IMR-90 (cell line): Measurements from ENCODE around the gene AGT. TPM values are rescaled to one million over a fixed set of nuclear protein-coding genes. Genes with fewer than 3 reads are reported as not detected.

Experiments used
- ATAC-seq: fragments of 200-7000 bp; cut with Tn5 transposase; 2 replicates; pipeline ENCODE4 v1.9.1; 2020; ENCODE audit warnings: low read depth, mild to moderate bottlenecking, moderate library complexity
- Bru-seq: library from RNA; stranded (reverse); fragments of 400-500 nt; gene quantifications from one replicate; lab custom pipeline; 2021; lab: Mats Ljungman, UMichigan
- BruChase-seq, 2 experiments: library from RNA; stranded (reverse); fragments of 400-500 nt; gene quantifications; one replicate each; lab custom pipeline; 2021; lab: Mats Ljungman, UMichigan
- BruUV-seq: library from RNA; stranded (reverse); fragments of 400-500 nt; replicated peaks from 2 replicates; lab custom pipeline; 2021; lab: Mats Ljungman, UMichigan
- CTCF ChIA-PET: fragments of 300-600 bp; formaldehyde crosslinking; extraction: SDS; loops from one replicate; lab custom pipeline; 2021; ENCODE audit warnings: antibody characterized with exemption; lab: Yijun Ruan, JAX
- POLR2A ChIA-PET: fragments of 300-600 bp; sonication (Branson Sonifier 250); formaldehyde crosslinking; loops from one replicate; lab custom pipeline; 2022; ENCODE audit warnings: antibody characterized with exemption; ENCODE audit not compliant: unreplicated experiment; lab: Charles Lee
- DNase-seq: peaks from one replicate; pipeline ENCODE4 v3.0.0; 2013
- H2AFZ ChIP-seq: replicated peaks from 2 replicates; pipeline ENCODE3; 2013; ENCODE audit warnings: low read length, mild to moderate bottlenecking; ENCODE audit not compliant: poor library complexity
- H2AK5ac ChIP-seq: 2 replicates; pipeline ENCODE4 v1.6.1; 2013; ENCODE audit warnings: low read depth, low read length, inconsistent platforms
- H2AK9ac ChIP-seq: replicated peaks from 2 replicates; pipeline ENCODE3; 2013; ENCODE audit warnings: mild to moderate bottlenecking, low read depth, low read length, moderate library complexity; ENCODE audit not compliant: poor library complexity
- H2BK120ac ChIP-seq: 2 replicates; pipeline ENCODE4 v1.6.1; 2013; ENCODE audit warnings: low read depth, low read length, inconsistent platforms
- H2BK15ac ChIP-seq: 3 replicates; pipeline ENCODE4 v1.6.1; 2013; ENCODE audit warnings: low read depth, low read length, inconsistent platforms
- H2BK20ac ChIP-seq: 2 replicates; pipeline ENCODE4 v1.6.1; 2013; ENCODE audit warnings: low read depth, mild to moderate bottlenecking, inconsistent platforms, low read length, moderate library complexity
- H2BK5ac ChIP-seq: 2 replicates; pipeline ENCODE4 v1.6.1; 2013; ENCODE audit warnings: mild to moderate bottlenecking, low read depth, low read length, inconsistent platforms; ENCODE audit not compliant: poor library complexity, severe bottlenecking
- H3K14ac ChIP-seq: replicated peaks from 2 replicates; pipeline ENCODE4 v1.6.1; 2013; ENCODE audit warnings: low read depth, low read length, inconsistent platforms
- H3K18ac ChIP-seq: 2 replicates; pipeline ENCODE4 v1.6.1; 2013; ENCODE audit warnings: low read depth, low read length, control low read depth
- H3K23ac ChIP-seq: 2 replicates; pipeline ENCODE4 v1.6.1; 2013; ENCODE audit warnings: low read depth, low read length, inconsistent platforms
- H3K27ac ChIP-seq: 2 replicates; pipeline ENCODE4 v1.5.1; 2013; ENCODE audit warnings: mild to moderate bottlenecking, control low read depth, low read length; ENCODE audit not compliant: insufficient read depth
- H3K27me3 ChIP-seq: 2 replicates; pipeline ENCODE4 v1.6.1; 2013; ENCODE audit warnings: low read length; ENCODE audit not compliant: control insufficient read depth, insufficient read depth
- H3K36me3 ChIP-seq: 2 replicates; pipeline ENCODE4 v1.6.1; 2013; ENCODE audit warnings: low read length, mixed read lengths; ENCODE audit not compliant: control insufficient read depth, insufficient read depth
- H3K4ac ChIP-seq: 2 replicates; pipeline ENCODE4 v1.6.1; 2013; ENCODE audit warnings: low read depth, low read length, inconsistent platforms
- H3K4me1 ChIP-seq: 2 replicates; pipeline ENCODE4 v1.6.1; 2013; ENCODE audit warnings: low read length, mixed read lengths; ENCODE audit not compliant: control insufficient read depth, insufficient read depth
- H3K4me2 ChIP-seq: 2 replicates; pipeline ENCODE4 v1.6.1; 2013; ENCODE audit warnings: low read depth, mild to moderate bottlenecking, control low read depth, low read length, moderate library complexity
- H3K4me3 ChIP-seq: 2 replicates; pipeline ENCODE4 v1.5.1; 2013; ENCODE audit warnings: low read depth, mild to moderate bottlenecking, control low read depth, low read length, moderate library complexity; ENCODE audit not compliant: insufficient read depth
- H3K56ac ChIP-seq: 2 replicates; pipeline ENCODE4 v1.6.1; 2013; ENCODE audit warnings: low read length, inconsistent platforms; ENCODE audit not compliant: insufficient read depth; ENCODE audit errors: extremely low read depth
- H3K79me1 ChIP-seq, 2 experiments: 2 replicates each; pipeline ENCODE4 v1.6.1; 2013; ENCODE audit warnings: low read length in 2 of 2, inconsistent platforms in 1 of 2, low read depth in 1 of 2
- H3K9ac ChIP-seq: 2 replicates; pipeline ENCODE4 v1.6.1; 2013; ENCODE audit warnings: low read depth, low read length, control low read depth
- H3K9me1 ChIP-seq: 2 replicates; pipeline ENCODE4 v1.6.1; 2013; ENCODE audit warnings: low read length, inconsistent platforms; ENCODE audit not compliant: insufficient read depth
- H3K9me3 ChIP-seq: 2 replicates; pipeline ENCODE4 v1.6.1; 2013; ENCODE audit warnings: low read length; ENCODE audit not compliant: control insufficient read depth, insufficient read depth
- H4K20me1 ChIP-seq: 2 replicates; pipeline ENCODE4 v1.6.1; 2013; ENCODE audit warnings: low read length, inconsistent platforms; ENCODE audit not compliant: insufficient read depth
- H4K5ac ChIP-seq: 2 replicates; pipeline ENCODE4 v1.6.1; 2013; ENCODE audit warnings: mild to moderate bottlenecking, low read depth, low read length, control low read depth
- H4K8ac ChIP-seq, 2 experiments: 2 replicates each; pipeline ENCODE4 v1.6.1; 2013; ENCODE audit warnings: low read depth in 2 of 2, low read length in 2 of 2, control low read depth in 1 of 2, inconsistent platforms in 1 of 2
- H4K91ac ChIP-seq: 2 replicates; pipeline ENCODE4 v1.6.1; 2013; ENCODE audit warnings: low read depth, low read length, inconsistent platforms; ENCODE audit not compliant: insufficient read depth
- BHLHE40 ChIP-seq: fragments of 150-350 bp; IDR thresholded peaks from 2 replicates; pipeline ENCODE4 v1.6.1; 2016; ENCODE audit warnings: mild to moderate bottlenecking, low read depth, low read length
- CEBPB ChIP-seq: IDR thresholded peaks from 2 replicates; pipeline ENCODE4 v1.6.1; 2012; ENCODE audit warnings: low read depth, low read length, improper control_type of control experiment
- MAZ ChIP-seq: IDR thresholded peaks from 2 replicates; pipeline ENCODE4 v1.6.1; 2012; ENCODE audit warnings: low read depth, mild to moderate bottlenecking, low read length, improper control_type of control experiment, moderate library complexity, borderline replicate concordance
- NFE2L2 ChIP-seq: fragments of 150-350 bp; IDR thresholded peaks from 2 replicates; pipeline ENCODE4 v1.6.1; 2016; ENCODE audit warnings: low read depth, mild to moderate bottlenecking, low read length
- SMC3 ChIP-seq: fragments of 150-350 bp; IDR thresholded peaks from 2 replicates; pipeline ENCODE4 v1.6.1; 2016; ENCODE audit warnings: low read depth, mild to moderate bottlenecking, antibody characterized with exemption, low read length, moderate library complexity
- USF2 ChIP-seq: fragments of 150-350 bp; IDR thresholded peaks from 2 replicates; pipeline ENCODE4 v1.6.1; 2017; ENCODE audit warnings: mild to moderate bottlenecking, antibody characterized with exemption, low read length, low read depth
- WGBS, 2 experiments: methylation state at CpG; one replicate each; pipeline versions ENCODE4 v1.1.5 to v1.1.7; 2013; ENCODE audit warnings: missing lambda C conversion rate in 2 of 2; ENCODE audit not compliant: insufficient read length in 1 of 2; ENCODE audit errors: extremely low coverage in 2 of 2; 5-methylcytosine and 5-hydroxymethylcytosine counted together
- dilution Hi-C: fragments of 300-500 bp; cut with HindIII; formaldehyde crosslinking; loops from one replicate; pipeline ENCODE4 v1.14.3; 2018; ENCODE audit warnings: low sequenced_read_pairs; ENCODE audit not compliant: unreplicated experiment
- in situ Hi-C: fragments of 300-500 bp; cut with MboI; formaldehyde crosslinking; loops from 3 replicates; pipeline ENCODE4 v1.14.3; 2019; ENCODE audit warnings: low sequenced_read_pairs, inconsistent platforms, mixed read lengths
- intact Hi-C: fragments of 100-400 bp; cut with micrococcal nuclease; formaldehyde crosslinking; loops from 2 replicates; pipeline ENCODE4 v1.10.0; 2022
- long read RNA-seq: library from polyadenylated mRNA; unstranded; transcript quantifications from one replicate; pipeline ENCODE4 v2.0.0, GENCODE V29; 2021; ENCODE audit not compliant: unreplicated experiment
- polyA plus RNA-seq, 3 experiments: library from polyadenylated mRNA; depleted of rRNA; stranded (reverse); fragments of >200 nt; gene quantifications; 2 replicates each; pipeline ENCODE4 v1.2.3, GENCODE V29; 2012; ENCODE audit warnings: low replicate concordance in 1 of 3
- total RNA-seq: library from RNA; depleted of rRNA; stranded (reverse); fragments of >200 nt; gene quantifications from 2 replicates; pipeline ENCODE4 v1.2.3, GENCODE V29; 2012; rRNA removed
- TF ChIP-seq, protein P1 (sequence below): fragments of 150-350 bp; IDR thresholded peaks from 2 replicates; pipeline ENCODE4 v1.6.1; 2016; ENCODE audit warnings: low read depth, mild to moderate bottlenecking, low read length, moderate library complexity, borderline replicate concordance

AGT gene
- under 0.01 and 0.18 TPM in 2 replicates for total RNA-seq
- polyA plus RNA-seq (2012; rRNA removed): 0.34 and 0.39 TPM in 2 replicates
- polyA plus RNA-seq (2012; cell fraction: cytosol; rRNA removed): 0.59 and 0.64 TPM in 2 replicates
- polyA plus RNA-seq (2012; cell fraction: nucleus; rRNA removed; ENCODE audit: low replicate concordance): 0.41 and 0.46 TPM in 2 replicates
- Bru-seq, nascent RNA: percentile 15 among the genes with signal in this experiment
- BruChase-seq, experiment 1, labeled RNA remaining after a 6-hour chase: percentile 24 among the genes with signal in this experiment
- percentile 18 among the genes with signal in this experiment for BruChase-seq, experiment 2, labeled RNA remaining after a 2-hour chase
- long read RNA-seq, partial matches to known transcripts: 1 of 2 reads
- long read RNA-seq, other reads (novel, unspliced or antisense): 0 of 2 reads

GRCh38 chr1:230713915-230714764, at the start of gene AGT:
Gene AGT (minus strand): TSS chr1:230714122. CDS start chr1:230710823, 3,299 bp downstream.
- Histone ChIP-seq H2AK5ac (no peak within 1 kb of the TSS; the same call in 1 of the 2 replicates), H3K79me1 (no peaks in the 10 kb centered on the region), H3K23ac (no peak within 1 kb of the TSS), H3K56ac (no peak within 1 kb of the TSS), H4K91ac (no peak within 1 kb of the TSS), H3K14ac (peak within 1 kb of the TSS; percentile 37; the same call in 1 of the 2 replicates), H3K9me1 (peaks cover 4% of the 10 kb centered on the region; the same call in 1 of the 2 replicates), H2AK9ac (peak within 1 kb of the TSS; percentile 17), H2BK5ac (no peak within 1 kb of the TSS), H3K18ac (peak within 1 kb of the TSS; percentile 39; the same call in 1 of the 2 replicates), H3K4ac (peak within 1 kb of the TSS; percentile 75), H2AFZ (peak within 1 kb of the TSS; percentile 67), H4K8ac (peak within 1 kb of the TSS in 1 of 2 experiments; percentile 24; a peak in 1 of 4 replicates), H3K27me3 (0 out of 2 replicates have a peak, but pooled peaks cover 2% of the 10 kb centered on the region), H3K36me3 (no peaks in the 10 kb centered on the region), H3K9me3 (no peaks in the 10 kb centered on the region), H3K27ac (peak within 1 kb of the TSS; percentile 6; the same call in 1 of the 2 replicates), H3K4me2 (peak within 1 kb of the TSS; percentile 24; the same call in 1 of the 2 replicates), H3K4me1 (peaks cover 11% of the 10 kb centered on the region), H3K4me3 (no peak within 1 kb of the TSS), H4K5ac (no peak within 1 kb of the TSS; the same call in 1 of the 2 replicates), H3K9ac (no peak within 1 kb of the TSS), H4K20me1 (no peaks in the 10 kb centered on the region), H2BK120ac (no peak within 1 kb of the TSS; the same call in 1 of the 2 replicates), H2BK15ac (no peak within 1 kb of the TSS; the same call in 2 of the 3 replicates), H2BK20ac (peak within 1 kb of the TSS; percentile 36; the same call in 1 of the 2 replicates)
- intact Hi-C loops: loop anchor here (5.0 kb wide), 1 partner anchor 38 kb away; no protein-coding TSS in a partner anchor
- ATAC-seq (peak; percentile 86), DNase-seq (peak; percentile 92)
- CTCF ChIA-PET: interaction anchor here (1.2 to 1.6 kb wide), 2 partner anchors 50 to 58 kb away, joined by 3 read pairs; no protein-coding TSS in a partner anchor
- dilution Hi-C loops: no loop called here
- POLR2A ChIA-PET: no interaction called here
- peak; percentile 51; the same call in 1 of the 2 replicates for TF ChIP-seq USF2
- TF ChIP-seq NFE2L2: no peak
- TF ChIP-seq CEBPB: peak; percentile 81
- TF ChIP-seq, protein P1, sequence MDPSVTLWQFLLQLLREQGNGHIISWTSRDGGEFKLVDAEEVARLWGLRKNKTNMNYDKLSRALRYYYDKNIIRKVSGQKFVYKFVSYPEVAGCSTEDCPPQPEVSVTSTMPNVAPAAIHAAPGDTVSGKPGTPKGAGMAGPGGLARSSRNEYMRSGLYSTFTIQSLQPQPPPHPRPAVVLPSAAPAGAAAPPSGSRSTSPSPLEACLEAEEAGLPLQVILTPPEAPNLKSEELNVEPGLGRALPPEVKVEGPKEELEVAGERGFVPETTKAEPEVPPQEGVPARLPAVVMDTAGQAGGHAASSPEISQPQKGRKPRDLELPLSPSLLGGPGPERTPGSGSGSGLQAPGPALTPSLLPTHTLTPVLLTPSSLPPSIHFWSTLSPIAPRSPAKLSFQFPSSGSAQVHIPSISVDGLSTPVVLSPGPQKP: no peak
- peak; percentile 50; the same call in 1 of the 2 replicates for TF ChIP-seq BHLHE40
- TF ChIP-seq SMC3: no peak
- TF ChIP-seq MAZ: peak; percentile 38; the same call in 1 of the 2 replicates
- no TSS peak for BruUV-seq
- 0% methylated on average over 5 of the region's 24 CpGs; no CpG with 5 or more reads in 1 of the 2 experiments for WGBS, 2 experiments
- in situ Hi-C loops: no loop called here
